RCC 7860 (cell line): ENCODE results near the gene FAM3C.

Source experiments
- DNase-seq: peaks from one replicate; pipeline ENCODE4 v3.0.0-alpha.2; 2015; ENCODE audit warnings: low spot score
- FAIRE-seq: peaks from 2 replicates; lab custom pipeline; 2012; peaks lifted over from hg19 to GRCh38; lab: Jason Lieb, UNC

The FAM3C gene

GRCh38 chr7:121303422-121304101 lies 92.5 kb downstream of the FAM3C start:
- DNase-seq (no peak), FAIRE-seq (no peak)

- peak; percentile 98 for FAIRE-seq
- DNase-seq: peak; percentile 98
Observed at GRCh38 chr7:121302214-121302745, 93.8 kb downstream of the FAM3C start.

- FAIRE-seq (no peak), DNase-seq (no peak)
Observed at GRCh38 chr7:121301446-121302213, 94.5 kb downstream of the FAM3C start.

GRCh38 chr7:121300685-121301420 lies 95.3 kb downstream of the FAM3C start:
- DNase-seq (no peak), FAIRE-seq (no peak)
